KMS-11 (cell line): ENCODE data around the gene NHERF2.

Experiments used
- H2AFZ ChIP-seq: fragments of 200-600 bp; sonication (generic); 2 replicates; pipeline ENCODE4 v1.6.1; 2016; ENCODE audit warnings: antibody characterized with exemption, mixed run types, low read depth
- H3K27ac ChIP-seq: fragments of 200-600 bp; sonication (generic); 2 replicates; pipeline ENCODE4 v1.6.1; 2016; ENCODE audit warnings: mild to moderate bottlenecking, mixed run types
- H3K27me3 ChIP-seq: fragments of 200-600 bp; sonication (generic); 2 replicates; pipeline ENCODE4 v1.6.1; 2017; ENCODE audit warnings: mild to moderate bottlenecking, low read depth, mixed run types, moderate library complexity; ENCODE audit not compliant: insufficient read depth
- H3K36me3 ChIP-seq: fragments of 200-600 bp; sonication (generic); 2 replicates; pipeline ENCODE4 v1.6.1; 2017; ENCODE audit warnings: mild to moderate bottlenecking, mixed run types; ENCODE audit not compliant: insufficient read depth
- H3K4me1 ChIP-seq: fragments of 200-600 bp; sonication (generic); 2 replicates; pipeline ENCODE4 v1.6.1; 2016; ENCODE audit warnings: mild to moderate bottlenecking, low read depth, mixed run types; ENCODE audit not compliant: poor library complexity, severe bottlenecking
- H3K4me2 ChIP-seq: fragments of 200-600 bp; sonication (generic); 2 replicates; pipeline ENCODE4 v1.7.0; 2016; ENCODE audit warnings: mild to moderate bottlenecking, mixed run types
- H3K4me3 ChIP-seq: fragments of 200-600 bp; sonication (generic); IDR thresholded peaks from 2 replicates; pipeline ENCODE4 v1.6.1; 2017; ENCODE audit warnings: low read depth, low read length, mixed read lengths; ENCODE audit not compliant: insufficient read depth
- H3K79me2 ChIP-seq: fragments of 200-600 bp; sonication (generic); 2 replicates; pipeline ENCODE4 v1.6.1; 2016; ENCODE audit warnings: low read depth, mixed run types; ENCODE audit not compliant: insufficient read depth
- H3K9ac ChIP-seq: fragments of 200-600 bp; sonication (generic); 2 replicates; pipeline ENCODE4 v1.6.1; 2016; ENCODE audit warnings: mild to moderate bottlenecking, mixed run types
- H4K20me1 ChIP-seq: fragments of 200-600 bp; sonication (generic); 2 replicates; pipeline ENCODE4 v1.6.1; 2016; ENCODE audit warnings: mild to moderate bottlenecking, mixed run types; ENCODE audit not compliant: insufficient read depth
- CTCF ChIP-seq: fragments of 200-600 bp; sonication (generic); conservative IDR thresholded peaks from 2 replicates; pipeline ENCODE4 v1.6.1; 2017; ENCODE audit warnings: low read depth, mild to moderate bottlenecking, antibody characterized with exemption, low read length, moderate library complexity, mixed read lengths

NHERF2 gene

GRCh38 chr16:2034696-2035430 is 8.2 kb downstream of the NHERF2 start:
- no peaks in the 10 kb centered on the region for H4K20me1 ChIP-seq
- H3K36me3 ChIP-seq: no peaks in the 10 kb centered on the region
- H3K79me2 ChIP-seq: no peaks in the 10 kb centered on the region
- no peak overlapping the region for H3K27ac ChIP-seq
- H3K4me2 ChIP-seq: no peak overlapping the region
- TF ChIP-seq CTCF: no peak
- H3K9ac ChIP-seq: no peak overlapping the region
- H3K27me3 ChIP-seq: no peaks in the 10 kb centered on the region
- peaks cover 14% of the 10 kb centered on the region for H3K4me1 ChIP-seq
- no peak overlapping the region for H2AFZ ChIP-seq
- no peak overlapping the region for H3K4me3 ChIP-seq

- Histone ChIP-seq H3K4me2 (no peak overlapping the region), H3K9ac (no peak overlapping the region)
Observed at GRCh38 chr16:2035431-2036199, 8.9 kb downstream of the NHERF2 start.

GRCh38 chr16:2036200-2036966 is 9.7 kb downstream of the NHERF2 start:
- no peaks in the 10 kb centered on the region for H3K36me3 ChIP-seq
- no peak overlapping the region for H2AFZ ChIP-seq
- no peaks in the 10 kb centered on the region for H4K20me1 ChIP-seq
- H3K9ac ChIP-seq: no peak overlapping the region
- no peaks in the 10 kb centered on the region for H3K79me2 ChIP-seq
- peaks cover 14% of the 10 kb centered on the region for H3K4me1 ChIP-seq
- H3K27me3 ChIP-seq: no peaks in the 10 kb centered on the region
- no peak overlapping the region for H3K4me3 ChIP-seq
- TF ChIP-seq CTCF: no peak
- H3K4me2 ChIP-seq: no peak overlapping the region
- no peak overlapping the region for H3K27ac ChIP-seq

More at GRCh38 chr16:2035431-2036199, 8.9 kb downstream of the NHERF2 start:
- Histone ChIP-seq H3K27ac (no peak overlapping the region), H3K36me3 (no peaks in the 10 kb centered on the region), H3K4me1 (peaks cover 14% of the 10 kb centered on the region), H3K4me3 (no peak overlapping the region), H3K27me3 (no peaks in the 10 kb centered on the region), H3K79me2 (no peaks in the 10 kb centered on the region), H2AFZ (no peak overlapping the region), H4K20me1 (no peaks in the 10 kb centered on the region)
- no peak for TF ChIP-seq CTCF

- no peaks in the 10 kb centered on the region for H3K79me2 ChIP-seq
- H3K27ac ChIP-seq: no peak overlapping the region
- peaks cover 7% of the 10 kb centered on the region for H3K4me1 ChIP-seq
- no peak overlapping the region for H3K9ac ChIP-seq
- no peak overlapping the region for H2AFZ ChIP-seq
- H3K27me3 ChIP-seq: no peaks in the 10 kb centered on the region
- no peak overlapping the region for H3K4me2 ChIP-seq
- H3K4me3 ChIP-seq: no peak overlapping the region
- H4K20me1 ChIP-seq: no peaks in the 10 kb centered on the region
- TF ChIP-seq CTCF: no peak
- no peaks in the 10 kb centered on the region for H3K36me3 ChIP-seq
Observed at GRCh38 chr16:2037115-2037514, 10.4 kb downstream of the NHERF2 start.
